ENCODE data around the gene CBX7. TPM values are rescaled to one million over a fixed set of nuclear protein-coding genes. Genes with fewer than 3 reads are reported as not detected.

CBX7 gene
- total and polyA plus RNA-seq, 2 of the 8 experiments (the other 6 are each of a cell fraction or from before 2014, with no cell fraction given), result 6.9 to 8.7 TPM

DNA sequence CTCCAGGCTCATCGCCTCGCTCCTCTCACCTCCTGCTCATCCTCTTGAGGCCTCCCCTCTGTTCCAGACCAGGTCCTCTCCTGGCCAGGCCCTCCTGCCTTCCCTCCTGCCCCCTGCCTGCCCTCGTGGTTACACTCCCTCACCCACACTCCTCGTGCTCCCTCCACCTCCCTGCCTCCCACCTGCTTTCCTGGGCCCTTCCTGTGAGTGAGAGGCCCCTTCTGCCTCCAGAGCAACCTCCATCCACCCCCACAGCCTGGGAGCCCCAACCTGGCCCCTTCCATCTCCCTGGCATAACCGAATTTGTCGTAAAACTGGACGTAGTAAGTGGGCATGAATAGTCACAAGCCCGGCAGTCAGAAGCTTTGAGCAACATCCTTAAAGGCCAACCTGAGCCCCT is 70.9 kb downstream of the CBX7 start:
- CTCF ChIA-PET (ENCODE audit: partially characterized antibody), result no interaction called here
- H3K4me3 ChIP-seq (ENCODE audit: extremely low read depth in 1 of 4, insufficient read depth in 2 of 4, low read depth in 3 of 4, low read length in 4 of 4), result no peak overlapping the region
- H3K9ac ChIP-seq (replicated peaks in 1 of 4; ENCODE audit: extremely low read depth in 1 of 4, low read depth in 3 of 4, low read length in 3 of 4), result no peak overlapping the region
- no peaks in the 10 kb centered on the region for H3K79me2 ChIP-seq (ENCODE audit: control insufficient read depth in 1 of 2, insufficient read depth in 2 of 2, low read length in 2 of 2)
- H3K23ac ChIP-seq (ENCODE audit: insufficient read length), result no peak overlapping the region
- no peak overlapping the region for H3K56ac ChIP-seq (replicated peaks; ENCODE audit: insufficient read length, low read depth, low read length)
- H3K79me1 ChIP-seq (ENCODE audit: low read depth, low read length), result no peaks in the 10 kb centered on the region
- H3K36me3 ChIP-seq (ENCODE audit: control insufficient read depth in 2 of 4, insufficient read depth in 4 of 4, low read length in 3 of 4), result no peaks in the 10 kb centered on the region
- no peak for FAIRE-seq
- no peak overlapping the region for H2AFZ ChIP-seq (ENCODE audit: low read length)
- H2BK5ac ChIP-seq (ENCODE audit: low read depth, low read length), result no peak overlapping the region
- DNase-seq (ENCODE audit: low read depth in 1 of 2, low spot score in 2 of 2), result no peak
- no peak overlapping the region for H3K4ac ChIP-seq (replicated peaks; ENCODE audit: insufficient read length, low read depth, low read length)
- no peak overlapping the region for H3K27ac ChIP-seq (ENCODE audit: low read depth, low read length)
- no peak overlapping the region for H3K14ac ChIP-seq (ENCODE audit: insufficient read length)
- WGBS, 2 experiments (ENCODE audit: extremely low coverage in 1 of 2, insufficient coverage in 1 of 2, insufficient read length in 1 of 2, insufficient replicate concordance in 2 of 2, low coverage in 1 of 2, low lambda C conversion rate in 2 of 2, missing lambda C conversion rate in 1 of 2), result 86% methylated on average over 7 of the region's 8 CpGs; no CpG with 5 or more reads in 1 of the 2 experiments
- H2BK12ac ChIP-seq (ENCODE audit: low read depth, low read length), result no peak overlapping the region
- peaks cover 0 to 4% (median 1%) of the 10 kb centered on the region in 4 experiments; a peak in 4 of 7 replicates for H3K4me1 ChIP-seq (replicated peaks in 1 of 4; ENCODE audit: control insufficient read depth in 3 of 4, insufficient read depth in 4 of 4, low read length in 3 of 4)
- H2BK120ac ChIP-seq (replicated peaks; ENCODE audit: low read depth, low read length), result no peak overlapping the region
- H4K91ac ChIP-seq (replicated peaks; ENCODE audit: insufficient read length, low read length), result no peak overlapping the region
- H3K18ac ChIP-seq (ENCODE audit: extremely low read depth, low read length), result no peak overlapping the region
- H2BK20ac ChIP-seq (ENCODE audit: low read length), result no peak overlapping the region
- H2AK5ac ChIP-seq (ENCODE audit: low read depth, low read length), result no peak overlapping the region; the same call in 1 of the 2 replicates
- 0 out of 2 replicates have a peak overlapping the region, but pooled peaks have one; percentile 29 for H2BK15ac ChIP-seq (ENCODE audit: low read length)
- H3K4me2 ChIP-seq (ENCODE audit: insufficient read depth in 1 of 2, low read depth in 2 of 2, low read length in 2 of 2), result no peak overlapping the region
- no peak overlapping the region for H4K8ac ChIP-seq (ENCODE audit: extremely low read depth, insufficient read depth, low read length)
- H3K9me3 ChIP-seq (ENCODE audit: insufficient read depth in 2 of 2, low read depth in 1 of 2, low read length in 1 of 2), result no peaks in the 10 kb centered on the region
- no peaks in the 10 kb centered on the region for H3K27me3 ChIP-seq (replicated peaks in 1 of 4; ENCODE audit: control insufficient read depth in 3 of 4, extremely low read depth in 1 of 4, insufficient read depth in 3 of 4, low read length in 3 of 4)
- no peaks in the 10 kb centered on the region for H4K20me1 ChIP-seq (replicated peaks in 1 of 2; ENCODE audit: control insufficient read depth in 1 of 2, insufficient read depth in 2 of 2, low read length in 2 of 2)
- POLR2A ChIA-PET (ENCODE audit: partially characterized antibody), result interaction anchor here (0.6 to 1.5 kb wide), 2 partner anchors 34 to 1254 kb away, joined by 3 read pairs; no protein-coding TSS in a partner anchor
- no peak overlapping the region for H4K5ac ChIP-seq (ENCODE audit: insufficient read length, low read depth, low read length)
- no peaks in the 10 kb centered on the region for H3K23me2 ChIP-seq (ENCODE audit: low read depth, low read length)
- no peak for TF ChIP-seq GABPA (IDR thresholded peaks at IDR 0.05; ENCODE audit: borderline replicate concordance, insufficient read depth, low read length)
- TF ChIP-seq RFX5 (IDR thresholded peaks at IDR 0.05; ENCODE audit: borderline replicate concordance, low read depth, low read length), result no peak
- TF ChIP-seq SP2 (IDR thresholded peaks at IDR 0.05; ENCODE audit: low read length), result no peak
- TF ChIP-seq TAF1 (IDR thresholded peaks at IDR 0.05; ENCODE audit: low read depth, low read length), result no peak
- no peak for TF ChIP-seq CREB1 (IDR thresholded peaks at IDR 0.05)
- no peak for TF ChIP-seq TAF7 (optimal IDR thresholded peaks at IDR 0.05; ENCODE audit: borderline replicate concordance, low read depth, low read length)
- TF ChIP-seq SAP30 (IDR thresholded peaks at IDR 0.05; ENCODE audit: insufficient read depth, insufficient replicate concordance, low read length), result no peak
- TF ChIP-seq EZH2 (IDR thresholded peaks at IDR 0.05; ENCODE audit: low read depth, low read length, severe bottlenecking), result no peak
- TF ChIP-seq HDAC2 (IDR thresholded peaks at IDR 0.05; ENCODE audit: borderline replicate concordance in 1 of 2, low read depth in 2 of 2, low read length in 2 of 2), result no peak
- no peak for TF ChIP-seq BCL11A (IDR thresholded peaks at IDR 0.05; ENCODE audit: low read depth in 2 of 2, low read length in 2 of 2)
- TF ChIP-seq MAX (IDR thresholded peaks at IDR 0.05), result no peak
- TF ChIP-seq JUND (IDR thresholded peaks at IDR 0.05; ENCODE audit: low read length), result no peak
- no peak for TF ChIP-seq ASH2L (IDR thresholded peaks at IDR 0.05; ENCODE audit: low read length)
- TF ChIP-seq EGR1 (IDR thresholded peaks at IDR 0.05; ENCODE audit: borderline replicate concordance, low read depth, low read length), result no peak
- no peak for TF ChIP-seq CHD1 (IDR thresholded peaks at IDR 0.05; ENCODE audit: low read depth, low read length)
